Gastrocnemius medialis (tissue), 4 donors: ENCODE results near the gene SCNN1B.

Experiments
- POLR2A ChIP-seq, 2 donors: fragments of 450-650 bp; IDR thresholded peaks; one replicate each; pipeline ENCODE4 v1.6.1; 2017; ENCODE audit warnings: antibody characterized with exemption in 2 of 2, mild to moderate bottlenecking in 2 of 2, moderate library complexity in 2 of 2
- TF ChIP-seq, protein P1 (sequence below), 5 experiments: fragments of 450-650 bp in 3 of 5; fragments of 200-600 bp in 2 of 5; sonication (generic) in 2 of 5; IDR thresholded peaks in 4 of 5; conservative IDR thresholded peaks in 1 of 5; 1 replicate in 4 of 5; 2 replicates in 1 of 5; pipeline ENCODE4 v1.5.1; 2016 to 2019; ENCODE audit warnings: antibody characterized with exemption in 5 of 5, mild to moderate bottlenecking in 3 of 5, moderate library complexity in 3 of 5

DNA sequence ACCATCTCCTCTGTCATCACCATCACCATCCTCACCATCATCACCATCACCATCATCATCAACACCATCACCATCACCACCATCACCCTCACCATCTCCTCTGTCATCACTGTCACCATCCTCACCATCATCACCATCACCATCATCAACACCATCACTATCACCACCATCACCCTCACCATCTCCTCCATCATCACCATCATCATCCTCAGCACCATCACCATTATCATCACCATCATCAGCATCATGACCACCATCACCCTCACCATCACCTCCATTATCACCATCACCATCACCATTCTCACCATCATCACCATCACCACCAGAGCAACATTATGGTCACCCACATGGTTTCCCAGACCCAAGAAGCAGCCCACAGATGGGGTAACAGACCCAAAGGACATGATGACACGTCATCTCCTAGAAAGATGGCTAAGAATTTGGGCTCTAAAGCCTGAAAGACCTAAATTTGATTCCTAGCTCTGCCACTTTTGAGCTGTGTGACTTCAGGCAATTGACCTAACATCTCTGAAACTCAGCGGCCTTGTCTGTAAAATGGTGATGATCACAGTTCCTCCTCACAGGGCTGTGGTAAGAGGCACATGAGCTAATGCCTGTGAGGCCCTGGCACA is 14.6 kb downstream of the SCNN1B start:
- TF ChIP-seq, protein P1, sequence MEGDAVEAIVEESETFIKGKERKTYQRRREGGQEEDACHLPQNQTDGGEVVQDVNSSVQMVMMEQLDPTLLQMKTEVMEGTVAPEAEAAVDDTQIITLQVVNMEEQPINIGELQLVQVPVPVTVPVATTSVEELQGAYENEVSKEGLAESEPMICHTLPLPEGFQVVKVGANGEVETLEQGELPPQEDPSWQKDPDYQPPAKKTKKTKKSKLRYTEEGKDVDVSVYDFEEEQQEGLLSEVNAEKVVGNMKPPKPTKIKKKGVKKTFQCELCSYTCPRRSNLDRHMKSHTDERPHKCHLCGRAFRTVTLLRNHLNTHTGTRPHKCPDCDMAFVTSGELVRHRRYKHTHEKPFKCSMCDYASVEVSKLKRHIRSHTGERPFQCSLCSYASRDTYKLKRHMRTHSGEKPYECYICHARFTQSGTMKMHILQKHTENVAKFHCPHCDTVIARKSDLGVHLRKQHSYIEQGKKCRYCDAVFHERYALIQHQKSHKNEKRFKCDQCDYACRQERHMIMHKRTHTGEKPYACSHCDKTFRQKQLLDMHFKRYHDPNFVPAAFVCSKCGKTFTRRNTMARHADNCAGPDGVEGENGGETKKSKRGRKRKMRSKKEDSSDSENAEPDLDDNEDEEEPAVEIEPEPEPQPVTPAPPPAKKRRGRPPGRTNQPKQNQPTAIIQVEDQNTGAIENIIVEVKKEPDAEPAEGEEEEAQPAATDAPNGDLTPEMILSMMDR (IDR thresholded peaks at IDR 0.05 in 4 of 5, conservative IDR thresholded peaks at IDR 0.05 in 1 of 5) = no peak
- TF ChIP-seq POLR2A (IDR thresholded peaks at IDR 0.05) = no peak
